ENCODE results near the gene BPIFA2.
"Not testable (repeated sequence)": the region's sequence is repeated elsewhere in the genome, so short reads cannot be mapped to it uniquely, and the experiment has no call there.

Gene BPIFA2, protein sequence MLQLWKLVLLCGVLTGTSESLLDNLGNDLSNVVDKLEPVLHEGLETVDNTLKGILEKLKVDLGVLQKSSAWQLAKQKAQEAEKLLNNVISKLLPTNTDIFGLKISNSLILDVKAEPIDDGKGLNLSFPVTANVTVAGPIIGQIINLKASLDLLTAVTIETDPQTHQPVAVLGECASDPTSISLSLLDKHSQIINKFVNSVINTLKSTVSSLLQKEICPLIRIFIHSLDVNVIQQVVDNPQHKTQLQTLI

DNA sequence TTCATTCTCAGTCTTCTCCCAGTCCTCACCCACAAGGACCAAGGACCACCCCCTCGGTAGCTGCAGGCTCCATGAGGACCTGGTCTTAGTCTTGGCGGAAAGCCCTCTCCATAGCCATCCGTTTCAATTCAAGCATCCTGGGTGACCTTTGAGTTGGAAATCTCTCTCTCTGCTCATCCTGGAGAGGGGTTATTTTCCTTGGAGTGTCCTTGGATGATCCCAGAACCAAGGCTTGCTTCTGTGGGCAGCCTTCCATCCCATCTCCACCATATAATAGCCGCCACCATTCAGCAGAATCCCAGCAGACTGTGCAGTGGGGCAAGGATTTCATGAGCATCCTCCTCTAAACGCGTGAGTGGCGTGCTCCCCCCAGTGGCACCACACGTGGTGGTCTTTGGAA, at the start of gene BPIFA2:
Gene BPIFA2, plus strand, starts transcription at position 301 of the 400 bp plus-strand sequence. CDS start 987 bp downstream, outside the sequence.
- DNase-seq (ENCODE audit: low spot score): no peak

DNA sequence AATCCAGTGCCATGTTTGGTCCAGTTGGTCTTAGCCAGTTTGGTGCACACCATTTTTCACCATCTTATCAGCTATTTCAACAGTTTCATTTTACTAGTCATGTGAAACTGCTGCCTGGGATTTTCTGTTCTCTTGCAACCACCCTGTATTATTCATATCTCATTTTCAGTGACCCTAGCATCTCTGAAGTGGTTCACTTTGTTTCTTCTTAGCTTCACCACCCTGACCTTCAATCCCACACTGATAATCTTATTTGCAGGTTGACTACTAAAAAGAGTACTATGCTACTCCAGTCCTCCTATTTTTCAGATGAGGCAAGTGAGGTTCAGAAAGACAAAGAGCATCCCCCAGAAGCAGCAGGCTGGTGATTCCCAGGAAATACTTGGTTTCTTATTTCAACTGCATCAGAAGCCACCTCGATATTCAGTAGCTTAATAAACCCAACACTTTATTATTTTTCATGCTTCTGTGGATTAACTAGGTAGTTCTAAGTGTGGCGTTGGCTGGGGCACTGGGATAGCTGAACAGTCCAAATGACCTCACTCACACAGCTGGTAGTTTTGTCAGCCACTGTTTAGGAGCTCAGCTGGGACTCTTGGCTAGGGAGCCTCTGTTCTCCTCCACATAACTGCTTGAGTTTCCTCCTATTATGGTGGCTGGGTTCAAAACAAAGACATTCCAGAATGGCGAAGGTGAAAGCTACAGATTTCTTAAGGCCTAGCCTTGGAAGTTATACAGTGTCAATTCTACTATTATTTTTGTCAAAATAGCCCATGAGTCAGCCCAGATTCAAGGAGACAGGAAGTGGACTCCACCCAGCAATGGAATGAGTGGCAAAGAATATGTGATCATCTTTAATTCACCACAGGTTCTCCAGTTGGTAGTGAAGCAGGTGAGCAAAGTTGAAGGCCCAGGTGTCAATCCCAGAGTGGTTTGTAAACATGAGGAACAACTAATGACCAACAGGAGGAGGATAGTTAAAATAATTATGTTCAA, 47.9 kb upstream of the BPIFA2 start:
- no peak for DNase-seq (ENCODE audit: low spot score)

DNA sequence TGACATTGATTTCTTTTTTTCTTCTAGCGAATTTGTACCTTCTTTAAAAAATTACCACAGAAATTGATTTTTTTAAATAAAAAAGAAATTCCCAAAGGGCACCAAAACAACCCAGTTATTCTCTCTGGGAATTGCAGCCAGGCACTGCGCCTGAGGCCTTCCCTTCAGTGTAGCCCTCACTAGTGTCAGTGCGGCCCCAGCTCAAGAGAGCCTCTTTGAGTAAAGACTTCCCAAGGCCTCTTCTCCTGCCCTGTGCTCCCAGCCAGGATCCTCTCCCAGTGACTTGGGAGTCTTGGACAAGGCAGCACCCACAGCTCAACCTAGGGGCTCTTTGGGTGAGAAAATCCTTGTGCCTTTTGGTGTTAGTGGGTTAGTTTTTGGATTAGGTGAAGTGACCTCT, 47.0 kb upstream of the BPIFA2 start:
- DNase-seq (ENCODE audit: low spot score): no peak

DNA sequence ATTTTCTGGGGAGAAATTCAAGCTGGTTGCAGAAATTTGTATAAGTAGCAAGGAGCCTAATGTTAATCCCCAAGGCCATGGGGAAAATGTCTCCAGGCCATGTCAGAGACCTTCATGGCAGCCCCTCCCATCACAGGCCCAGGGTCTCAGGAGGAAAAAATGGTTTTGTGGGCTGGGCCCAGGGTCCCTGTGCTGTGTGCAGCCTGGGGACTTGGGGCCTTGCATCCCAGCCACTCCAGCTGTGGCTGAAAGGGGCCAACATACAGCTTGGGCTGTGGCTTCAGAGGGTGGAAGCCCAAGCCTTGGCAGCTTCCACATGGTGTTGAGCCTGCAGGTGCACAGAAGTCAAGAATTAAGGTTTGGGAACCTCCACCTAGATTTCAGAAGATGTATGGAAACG, 45.7 kb upstream of the BPIFA2 start:
- not testable (repeated sequence) for DNase-seq (ENCODE audit: low spot score)

DNA sequence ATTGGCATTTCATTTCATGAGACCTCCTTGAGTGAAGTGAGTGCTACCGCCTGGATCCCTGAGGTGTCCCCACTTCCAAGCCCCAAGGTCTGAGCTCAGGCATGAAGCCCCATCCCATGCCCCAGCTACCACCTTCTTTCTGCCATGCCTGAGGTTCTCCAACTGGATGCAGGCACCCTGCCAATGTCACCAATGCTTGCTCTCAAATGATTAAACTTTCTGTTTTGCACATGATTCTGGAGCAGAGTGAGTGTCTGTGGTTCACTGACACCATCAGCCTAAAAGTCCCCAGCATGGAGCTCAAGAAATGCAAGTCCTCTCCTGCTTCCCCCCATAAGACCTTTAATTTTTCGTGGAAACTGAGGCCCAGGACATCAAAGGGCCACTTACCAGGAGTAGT, 43.7 kb upstream of the BPIFA2 start:
- no peak for DNase-seq (ENCODE audit: low spot score)

DNA sequence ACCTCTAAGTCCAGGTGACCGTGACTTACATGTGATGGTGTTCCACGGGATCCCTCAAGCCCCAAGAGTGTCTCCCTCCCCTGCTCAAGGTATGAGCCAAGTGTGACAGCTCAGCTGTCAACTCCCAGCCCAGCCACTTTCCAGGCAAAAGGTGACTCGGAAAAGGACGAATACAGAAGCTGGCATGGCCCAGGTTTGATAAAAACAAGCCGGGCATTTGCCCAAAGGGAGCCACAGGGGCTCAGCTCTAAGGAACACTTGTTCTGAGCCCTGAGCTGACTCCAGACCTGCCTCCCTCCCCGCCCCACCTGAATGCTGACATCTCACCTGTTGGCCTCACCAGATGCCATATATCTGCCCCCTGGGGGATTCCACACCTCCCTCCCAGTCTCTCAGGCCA, 43.0 kb upstream of the BPIFA2 start:
- no peak for DNase-seq (ENCODE audit: low spot score)

DNA sequence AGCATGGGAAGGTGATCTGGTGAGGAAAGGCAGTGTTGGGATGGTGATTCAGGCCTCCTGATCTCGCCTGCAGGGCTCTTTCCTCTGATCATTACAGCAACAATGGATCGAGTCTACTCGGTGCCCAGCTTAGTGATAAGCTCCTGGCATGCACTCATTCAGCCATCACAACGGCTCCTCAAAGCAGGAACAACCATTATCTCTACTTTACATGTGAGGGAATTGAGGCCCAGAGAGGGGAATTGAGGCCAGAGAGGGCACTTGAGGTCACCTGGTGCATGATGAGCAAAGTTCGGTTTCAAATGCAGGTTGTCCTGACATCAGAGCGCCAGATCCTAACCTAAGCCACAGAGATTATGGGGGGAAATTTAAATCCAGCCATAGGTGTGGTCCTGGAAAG, 42.0 kb upstream of the BPIFA2 start:
- DNase-seq (ENCODE audit: low spot score): no peak

DNA sequence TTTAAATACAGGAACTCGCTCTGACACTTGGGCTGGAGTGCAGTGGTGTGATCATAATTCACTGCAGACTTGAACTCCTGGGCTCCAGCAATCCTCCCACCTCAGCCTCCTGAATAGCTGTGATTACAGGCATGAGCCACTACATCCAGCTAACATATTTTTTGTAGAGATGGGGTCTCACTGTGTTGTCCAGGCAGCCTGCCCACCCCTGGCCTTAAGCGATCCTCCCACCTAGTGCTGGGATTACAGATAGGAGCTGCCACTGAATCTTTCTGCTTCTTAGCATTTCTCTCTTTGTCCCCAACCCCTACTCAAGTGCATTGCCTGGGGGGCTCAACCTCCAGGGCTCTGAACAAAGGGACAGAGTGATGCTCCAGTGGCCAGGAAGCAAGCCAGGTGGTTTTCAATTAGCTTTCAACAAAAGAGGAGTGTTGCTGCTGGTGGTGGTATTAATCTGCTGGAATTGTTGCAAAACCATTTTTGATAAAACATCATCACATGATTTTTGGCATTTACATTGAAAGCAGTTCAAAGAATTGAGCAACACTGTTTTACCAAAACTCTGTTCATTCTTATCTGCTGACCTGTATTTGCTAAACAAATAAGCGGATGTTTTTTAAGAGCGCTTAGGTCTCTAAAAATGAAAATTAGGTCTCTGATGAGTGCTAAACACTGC, 40.4 kb upstream of the BPIFA2 start:
- DNase-seq (ENCODE audit: low spot score): no peak

DNA sequence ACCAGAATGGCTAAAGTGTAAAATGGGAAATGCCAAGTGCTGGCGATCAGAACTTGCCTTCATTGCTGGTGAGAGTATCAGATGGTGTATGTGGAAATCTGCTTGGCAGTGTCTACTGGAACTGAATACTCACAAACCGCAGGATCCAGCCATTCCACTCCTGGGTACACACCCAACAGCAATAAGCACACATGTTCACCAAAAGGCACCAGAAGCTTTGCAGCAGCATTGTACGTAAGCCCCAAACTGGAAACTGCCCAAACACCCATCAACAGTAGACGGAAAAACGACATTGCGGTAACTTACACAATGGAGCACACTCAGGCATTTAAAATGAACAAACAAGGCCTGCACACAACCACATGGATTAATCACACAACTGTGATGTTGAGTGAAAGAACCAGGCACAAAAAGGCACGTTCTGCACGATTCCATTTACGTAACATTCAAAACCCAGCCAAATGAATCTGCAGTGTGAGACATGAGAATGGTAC, 37.3 kb upstream of the BPIFA2 start:
- no peak for DNase-seq (ENCODE audit: low spot score)

DNA sequence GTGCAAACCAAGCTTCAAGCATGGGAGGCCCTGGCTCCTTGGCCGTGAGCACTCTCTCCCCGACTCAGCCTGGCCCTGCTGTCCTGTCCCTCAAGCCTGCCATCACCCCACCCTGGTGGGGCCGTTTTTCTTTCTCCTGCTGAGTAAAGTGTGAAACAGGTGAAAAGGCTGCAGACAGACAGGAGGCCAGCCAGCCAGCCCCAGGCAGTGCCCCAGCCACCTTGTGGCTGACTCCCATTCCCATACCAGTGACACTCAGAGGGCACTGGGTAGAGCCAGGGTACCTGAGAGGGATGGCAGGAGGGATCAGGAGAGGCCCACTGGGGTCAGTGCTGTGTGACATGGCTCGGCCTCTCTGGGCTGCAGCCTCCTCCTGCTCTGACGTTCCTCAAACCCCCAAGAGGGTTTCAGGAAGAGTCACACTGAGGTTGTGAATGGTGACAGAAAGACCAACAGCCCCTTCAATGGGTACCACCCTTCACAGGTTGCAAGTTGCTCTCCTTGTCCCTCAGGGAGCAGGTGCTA, 35.9 kb upstream of the BPIFA2 start:
- DNase-seq (ENCODE audit: low spot score): no peak

DNA sequence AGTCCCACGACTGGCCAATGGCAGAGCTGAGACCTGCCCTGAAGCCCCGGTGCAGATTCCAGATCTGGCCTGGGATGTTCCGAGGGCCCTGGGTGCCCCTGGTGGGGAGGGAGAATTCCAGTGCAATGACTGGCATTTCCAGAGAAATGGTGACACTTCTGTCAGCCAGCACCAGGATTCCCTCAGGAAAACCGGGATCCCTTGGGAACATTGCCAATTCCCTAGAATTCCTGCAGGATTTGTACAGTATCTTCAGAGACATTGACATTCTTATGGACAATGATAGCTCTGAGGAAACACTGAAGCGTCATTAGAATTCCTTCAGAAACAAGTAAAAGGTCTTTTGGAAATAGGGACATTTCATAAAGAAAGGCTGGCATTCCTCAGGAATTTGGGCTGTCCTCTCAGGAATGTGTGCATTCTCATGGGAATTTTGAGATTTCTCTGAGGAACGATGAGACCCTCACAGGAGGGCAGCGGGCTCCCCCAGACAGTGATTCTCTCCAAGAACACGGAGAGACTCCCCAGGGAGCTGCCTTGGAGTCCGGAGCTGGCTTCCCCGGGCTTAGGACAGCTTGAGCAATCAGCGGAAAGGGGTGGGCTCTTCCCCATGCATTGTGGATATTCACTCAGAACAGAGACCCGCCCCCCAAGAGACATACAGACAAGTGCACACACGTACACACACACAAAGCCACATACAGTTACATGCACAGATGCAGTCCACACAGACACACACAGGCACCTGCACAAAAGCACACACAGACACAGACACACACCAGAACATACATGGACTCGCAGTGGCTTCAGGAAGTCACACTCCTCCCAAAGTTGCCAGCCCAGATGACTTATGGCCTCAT, 35.2 kb upstream of the BPIFA2 start:
- no peak for DNase-seq (ENCODE audit: low spot score)

DNA sequence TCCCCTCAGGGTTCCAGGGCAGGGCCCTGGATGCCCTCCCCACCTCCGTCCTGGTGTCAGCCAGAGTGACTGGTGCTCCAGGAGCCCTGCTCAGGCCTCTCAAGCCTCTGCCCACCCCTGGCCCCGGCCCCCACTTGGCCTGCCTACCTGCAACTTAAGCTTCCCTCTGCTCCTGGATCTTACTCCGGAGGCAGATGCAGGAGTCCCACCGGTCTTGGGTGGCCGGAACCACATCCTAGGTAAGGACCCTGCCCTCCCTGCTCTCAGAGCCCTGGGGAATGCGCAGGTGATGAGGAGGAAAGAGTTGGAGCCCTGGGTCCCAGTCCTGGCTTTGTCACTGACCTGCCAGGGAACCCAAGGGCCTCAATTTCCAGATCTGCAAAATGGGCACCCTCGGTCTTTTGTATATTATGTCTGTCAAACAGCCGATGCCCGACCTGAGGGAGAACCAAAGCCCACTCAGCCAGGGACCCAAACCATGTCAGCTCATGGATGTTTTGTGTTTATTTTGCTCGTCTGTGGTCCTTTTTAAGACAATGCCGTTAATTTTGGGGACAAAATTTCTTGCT, 34.5 kb upstream of the BPIFA2 start:
- DNase-seq (ENCODE audit: low spot score): no peak

DNA sequence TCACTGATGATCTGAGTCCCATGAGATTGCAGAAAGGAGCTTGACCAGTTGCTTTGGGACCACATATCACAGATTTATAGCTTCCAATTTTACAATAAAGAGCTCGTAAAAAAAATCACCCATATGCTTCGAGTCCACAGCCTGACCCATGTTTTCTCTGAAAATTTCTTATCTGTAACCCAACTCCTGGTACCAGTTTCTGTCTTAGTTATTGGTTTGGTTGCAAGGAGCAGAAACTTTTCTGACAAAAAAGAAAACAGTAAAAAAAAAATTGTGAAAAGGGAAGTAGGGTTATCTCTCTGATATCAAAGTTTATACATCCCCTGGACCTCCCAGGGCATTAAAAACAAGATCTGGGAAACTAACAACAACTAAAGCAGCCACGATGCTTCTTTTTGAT, 30.8 kb upstream of the BPIFA2 start:
- DNase-seq (ENCODE audit: low spot score): no peak

DNA sequence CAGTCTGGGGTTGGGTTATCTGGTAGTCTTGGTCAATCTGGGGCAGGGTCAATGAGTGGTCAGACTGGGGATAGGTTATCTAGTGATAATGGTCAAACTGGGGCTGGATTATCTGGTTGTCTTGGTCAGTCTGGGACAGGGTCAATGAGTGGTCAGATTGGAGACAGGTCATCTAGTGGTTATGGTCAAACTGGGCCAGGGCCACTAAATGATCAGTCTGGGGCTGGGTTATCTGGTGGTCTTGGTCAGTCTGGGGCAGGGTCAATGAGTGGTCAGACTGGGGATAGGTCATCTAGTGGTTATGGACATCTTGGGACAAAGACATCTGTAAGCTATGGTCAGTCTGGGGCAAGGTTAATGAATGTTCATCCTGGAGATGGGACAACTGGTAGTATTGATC, 28.5 kb upstream of the BPIFA2 start:
- no peak for DNase-seq (ENCODE audit: low spot score)

DNA sequence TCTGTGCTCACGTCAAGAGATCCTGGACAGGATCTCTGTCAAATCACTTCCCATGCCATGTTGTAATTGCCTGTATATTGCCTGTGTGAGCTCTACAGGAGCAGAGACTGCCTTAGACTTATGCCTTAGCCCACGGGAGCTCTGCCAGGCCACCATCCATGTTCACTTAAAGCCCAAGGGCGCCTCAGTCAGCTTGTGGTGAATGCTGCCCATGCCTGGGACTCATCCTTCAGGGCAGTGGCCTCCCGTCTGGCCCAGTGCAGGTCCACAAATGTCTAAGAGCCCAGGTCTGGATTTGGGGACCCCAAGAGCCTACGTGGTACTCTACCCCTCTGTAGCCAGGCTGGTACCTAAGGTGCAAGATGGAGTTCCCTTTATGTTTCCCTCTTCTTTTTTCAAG, 22.4 kb upstream of the BPIFA2 start:
- no peak for DNase-seq (ENCODE audit: low spot score)

DNA sequence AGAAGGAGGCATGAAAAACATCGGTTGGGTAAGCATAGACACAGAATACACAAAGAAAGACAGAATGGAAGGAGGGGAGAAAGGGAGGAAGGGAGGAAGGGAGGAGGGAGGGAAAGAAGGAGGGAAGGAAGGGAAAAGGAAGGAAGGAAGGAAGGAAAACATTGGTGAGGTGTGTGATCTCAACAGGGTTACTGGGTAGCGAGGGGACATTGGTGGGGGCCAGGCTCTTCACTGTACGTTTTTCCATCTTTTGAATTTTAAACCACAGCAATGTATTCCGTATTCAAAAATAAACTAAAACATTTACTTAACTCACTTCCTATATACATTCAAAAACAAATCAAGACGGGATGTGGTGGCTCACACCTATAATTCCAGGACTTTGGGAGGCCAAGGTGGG, 20.7 kb upstream of the BPIFA2 start:
- DNase-seq (ENCODE audit: low spot score): no peak

DNA sequence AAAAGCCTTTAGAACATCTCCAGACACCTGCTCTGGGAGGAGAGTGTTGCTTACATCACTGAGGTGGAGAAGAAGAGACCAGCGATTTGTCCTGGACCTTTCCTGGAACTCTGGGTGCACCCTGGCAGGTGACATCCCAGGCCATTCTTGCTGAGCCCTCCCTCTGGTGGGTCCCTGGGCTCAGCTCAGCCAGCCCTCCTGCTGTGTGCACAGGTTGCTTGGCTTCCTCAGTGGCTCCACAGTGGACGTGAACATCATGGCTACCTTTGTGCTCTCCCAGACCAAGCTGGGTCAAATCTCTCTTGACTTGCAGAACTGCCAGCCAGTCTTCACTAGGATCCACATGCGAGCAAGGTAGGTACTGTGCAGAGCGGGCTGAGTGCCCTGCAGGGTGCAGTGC, 19.9 kb upstream of the BPIFA2 start:
- DNase-seq (ENCODE audit: low spot score): no peak

DNA sequence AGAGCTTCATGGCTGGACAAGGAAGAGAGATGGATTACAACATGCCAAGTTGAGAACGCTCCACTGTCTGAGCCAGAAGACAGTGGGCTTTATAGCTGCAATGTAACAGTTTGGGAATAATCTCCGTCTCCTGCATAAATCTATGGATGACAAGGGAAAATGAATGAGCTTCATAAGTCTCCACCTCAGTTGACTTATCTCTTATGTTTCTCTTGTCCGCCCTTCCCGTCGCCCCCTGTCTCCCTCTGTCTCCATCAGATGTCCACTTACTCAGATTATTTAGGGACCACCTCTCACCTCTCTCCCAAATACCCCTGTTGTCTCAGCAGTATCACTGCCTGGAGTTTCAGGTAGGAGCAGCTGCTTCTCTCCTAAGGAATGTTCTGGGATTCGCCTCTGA, 13.7 kb upstream of the BPIFA2 start:
- DNase-seq (ENCODE audit: low spot score): no peak

DNA sequence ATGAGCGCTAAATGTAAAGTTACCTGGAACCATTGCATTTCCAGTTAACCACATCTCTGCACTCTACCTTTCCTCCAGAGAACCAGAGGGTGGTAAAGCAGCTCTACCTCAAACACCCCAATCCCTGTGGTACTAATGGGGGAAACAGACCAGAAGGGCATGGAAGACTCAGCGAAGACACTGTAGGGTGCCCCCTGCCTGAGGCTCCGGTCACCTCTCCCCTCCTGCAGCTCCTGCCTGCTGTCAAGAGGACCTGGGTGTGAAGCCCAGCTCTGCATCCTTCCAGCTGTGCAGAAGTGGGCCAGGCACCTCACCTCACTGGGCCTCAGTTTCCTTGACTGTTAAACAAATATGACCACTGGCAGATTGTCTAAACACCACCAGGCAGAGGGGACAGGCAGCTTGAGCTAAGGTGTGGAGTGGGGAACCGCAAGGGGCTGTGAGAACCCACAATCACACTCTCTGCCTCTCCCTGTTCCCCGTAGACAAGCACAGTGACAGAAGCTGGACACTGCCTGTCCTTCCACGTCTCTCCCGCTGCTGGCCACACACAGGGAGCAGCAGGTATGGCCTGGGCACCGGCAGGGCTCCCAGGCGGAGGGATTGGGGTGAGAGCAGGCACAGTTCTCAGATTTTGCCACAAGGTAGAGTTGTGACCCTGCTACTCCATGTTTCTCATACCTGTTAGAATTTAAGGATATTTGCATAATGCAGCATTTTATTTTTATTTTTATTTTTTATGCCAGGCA, 9.1 kb upstream of the BPIFA2 start:
- no peak for DNase-seq (ENCODE audit: low spot score)

DNA sequence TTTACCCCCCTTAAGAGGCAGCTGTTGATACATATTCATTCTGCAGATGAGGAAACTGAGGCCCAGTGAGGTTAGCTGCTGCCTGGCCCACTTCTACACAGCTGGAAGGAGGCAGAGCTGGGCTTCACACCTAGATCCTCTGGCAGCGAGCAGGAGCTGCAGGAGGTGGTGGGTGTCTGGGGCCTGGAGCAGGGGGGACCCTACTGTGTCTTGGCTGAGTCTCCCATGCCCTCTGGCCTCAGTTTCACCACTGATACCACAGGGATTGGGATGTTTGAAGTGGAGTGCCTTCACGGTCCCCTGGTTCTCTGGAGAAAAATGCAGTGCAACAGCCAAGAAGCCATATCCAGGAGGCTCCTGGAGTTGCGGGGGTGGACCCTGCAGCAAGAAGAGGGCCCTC, 8.2 kb upstream of the BPIFA2 start:
- no peak for DNase-seq (ENCODE audit: low spot score)

Data from Ammon's horn (tissue), 1 donor.